Panc1 (cell line): ENCODE measurements around the gene KIRREL3. TPM values are rescaled to one million over a fixed set of nuclear protein-coding genes. Genes with fewer than 3 reads are reported as not detected.

Source experiments
- ATAC-seq: fragments of 200-7000 bp; cut with Tn5 transposase; 2 replicates; pipeline ENCODE4 v1.9.1; 2020; ENCODE audit warnings: mild to moderate bottlenecking, moderate library complexity
- BruUV-seq: library from RNA; stranded (reverse); fragments of 400-500 nt; replicated peaks from 2 replicates; lab custom pipeline; 2021; lab: Mats Ljungman, UMichigan
- CTCF ChIA-PET: fragments of 300-600 bp; sonication (Branson Sonifier 250); formaldehyde crosslinking; loops from one replicate; lab custom pipeline; 2022; ENCODE audit warnings: antibody characterized with exemption; lab: Charles Lee
- POLR2A ChIA-PET: fragments of 300-600 bp; sonication (Branson Sonifier 250); formaldehyde crosslinking; loops from one replicate; lab custom pipeline; 2022; ENCODE audit warnings: antibody characterized with exemption; lab: Charles Lee
- DNase-seq: peaks from one replicate; pipeline ENCODE4 v3.0.0-alpha.2; 2010; ENCODE audit warnings: low read depth, low spot score
- H3K27ac ChIP-seq: 2 replicates; pipeline ENCODE4 v1.5.1; 2011; ENCODE audit warnings: mild to moderate bottlenecking, low read length, inconsistent platforms
- H3K27me3 ChIP-seq: fragments of 200-500 bp; sonication (Bioruptor generic); 2 replicates; pipeline ENCODE4 v1.6.0; 2014; ENCODE audit warnings: low read length, inconsistent platforms; ENCODE audit not compliant: control insufficient read depth, insufficient read depth
- H3K36me3 ChIP-seq: fragments of 200-500 bp; sonication (Bioruptor generic); 2 replicates; pipeline ENCODE4 v1.5.1; 2014; ENCODE audit warnings: inconsistent platforms, mild to moderate bottlenecking, low read length, moderate library complexity; ENCODE audit not compliant: control insufficient read depth, insufficient read depth
- H3K4me1 ChIP-seq: 2 replicates; pipeline ENCODE4 v1.5.1; 2011; ENCODE audit warnings: inconsistent platforms, mild to moderate bottlenecking, low read length, moderate library complexity; ENCODE audit not compliant: control insufficient read depth, insufficient read depth
- H3K4me3 ChIP-seq, 2 experiments: 2 replicates each; pipeline ENCODE4 v1.5.1; 2011 to 2012; ENCODE audit warnings: low read depth in 2 of 2, low read length in 2 of 2, mild to moderate bottlenecking in 2 of 2, inconsistent platforms in 1 of 2, moderate library complexity in 1 of 2
- H3K9me3 ChIP-seq: fragments of 200-500 bp; sonication (Bioruptor generic); 2 replicates; pipeline ENCODE4 v1.5.1; 2014; ENCODE audit warnings: low read depth, mild to moderate bottlenecking, inconsistent platforms, low read length, moderate library complexity; ENCODE audit not compliant: control insufficient read depth, insufficient read depth
- CTCF ChIP-seq: fragments of 450-650 bp; IDR thresholded peaks from 2 replicates; pipeline ENCODE4 v1.5.1; 2017; ENCODE audit warnings: mild to moderate bottlenecking
- POLR2AphosphoS5 ChIP-seq: IDR thresholded peaks from 2 replicates; pipeline ENCODE4 v1.6.1; 2012; ENCODE audit warnings: mild to moderate bottlenecking, low read depth, low read length, moderate library complexity
- REST ChIP-seq, 2 experiments: IDR thresholded peaks; 2 replicates each; pipeline ENCODE4 v1.6.1; 2011 to 2012; ENCODE audit warnings: low read depth in 2 of 2, control low read depth in 1 of 2, low read length in 1 of 2, mild to moderate bottlenecking in 1 of 2, moderate library complexity in 1 of 2; ENCODE audit not compliant: insufficient read depth in 1 of 2
- SIN3A ChIP-seq: IDR thresholded peaks from 2 replicates; pipeline ENCODE4 v1.6.1; 2012; ENCODE audit warnings: low read depth, mild to moderate bottlenecking, low read length, moderate library complexity, borderline replicate concordance; ENCODE audit not compliant: insufficient read depth
- TCF7L2 ChIP-seq: IDR thresholded peaks from 2 replicates; pipeline ENCODE4 v1.6.1; 2011; ENCODE audit warnings: mild to moderate bottlenecking, low read depth, low read length, inconsistent platforms
- in situ Hi-C: cut with HindIII; loops from 2 replicates; pipeline ENCODE4 v1.10.0; 2016; ENCODE audit warnings: low sequenced_read_pairs, low pct_unique_long_range_greater_than_20kb
- intact Hi-C: fragments of 100-400 bp; cut with micrococcal nuclease; formaldehyde crosslinking; loops from one replicate; pipeline ENCODE4 v1.10.0; 2022; ENCODE audit not compliant: unreplicated experiment
- total RNA-seq: library from RNA; stranded (reverse); gene quantifications from one replicate; pipeline ENCODE4 v1.2.1, GENCODE V29; 2021; ENCODE audit not compliant: unreplicated experiment

The KIRREL3 gene
- total RNA-seq, 1 experiment from 2014 or later, result 0.36 TPM

GRCh38 chr11:126474220-126474619 is 526.4 kb downstream of the KIRREL3 start:
- Histone ChIP-seq H3K9me3 (no peaks in the 10 kb centered on the region), H3K27ac (no peak overlapping the region), H3K27me3 (no peaks in the 10 kb centered on the region), H3K36me3 (no peaks in the 10 kb centered on the region), H3K4me1 (no peaks in the 10 kb centered on the region), H3K4me3 (no peak overlapping the region)
- no peak; the same call in 1 of the 2 replicates for ATAC-seq
- BruUV-seq, result no TSS peak
- CTCF ChIA-PET, result no interaction called here
- POLR2A ChIA-PET, result no interaction called here
- intact Hi-C loops, result no loop called here
- no peak for TF ChIP-seq SIN3A
- TF ChIP-seq CTCF, result no peak
- TF ChIP-seq POLR2AphosphoS5, result no peak
- TF ChIP-seq TCF7L2, result no peak
- no peak for TF ChIP-seq REST (IDR thresholded peaks at IDR 0.05; ENCODE audit: insufficient read depth in 1 of 2, low read depth in 2 of 2, low read length in 1 of 2)
- DNase-seq, result no peak
- in situ Hi-C loops, result no loop called here

DNA sequence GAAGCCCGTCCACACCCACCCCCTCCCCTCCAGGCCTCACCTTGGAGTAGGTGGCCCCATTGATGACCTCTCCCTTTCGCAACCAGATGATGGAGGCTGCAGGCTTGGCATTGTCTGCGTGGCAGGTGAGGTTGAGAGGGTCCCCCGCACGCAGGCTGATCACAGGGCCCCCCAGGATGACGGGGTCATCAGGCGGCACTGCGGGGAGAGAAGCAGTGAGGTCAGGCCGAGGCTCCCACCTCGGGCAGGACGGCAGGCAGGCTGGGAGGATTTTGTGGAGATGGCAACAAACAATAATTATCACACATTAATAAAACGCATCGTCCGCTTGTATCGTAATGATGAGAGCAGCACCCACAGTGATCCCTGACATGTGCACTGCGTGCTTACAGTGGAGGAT is 527.3 kb downstream of the KIRREL3 start:
- TF ChIP-seq REST (IDR thresholded peaks at IDR 0.05; ENCODE audit: insufficient read depth in 1 of 2, low read depth in 2 of 2, low read length in 1 of 2) (no peak), SIN3A (no peak), CTCF (no peak), POLR2AphosphoS5 (no peak), TCF7L2 (no peak)
- Histone ChIP-seq H3K27me3 (no peaks in the 10 kb centered on the region), H3K27ac (no peak overlapping the region), H3K4me1 (no peaks in the 10 kb centered on the region), H3K4me3 (no peak overlapping the region), H3K36me3 (no peaks in the 10 kb centered on the region), H3K9me3 (no peaks in the 10 kb centered on the region)
- intact Hi-C loops, result no loop called here
- no peak for DNase-seq
- no peak for ATAC-seq
- CTCF ChIA-PET, result no interaction called here
- in situ Hi-C loops, result no loop called here
- no TSS peak for BruUV-seq
- POLR2A ChIA-PET, result no interaction called here
